ENCODE measurements around the gene SLC39A9.

Gene SLC39A9

GRCh38 chr14:69392481-69392880, 6.0 kb upstream of the SLC39A9 start:
- no peak overlapping the region for H3K27ac ChIP-seq (ENCODE audit: low read depth, low read length)
- no peaks in the 10 kb centered on the region for H3K9me3 ChIP-seq (ENCODE audit: control insufficient read depth in 1 of 2, low read length in 2 of 2)
- H3K9ac ChIP-seq (ENCODE audit: low read depth in 1 of 2, low read length in 2 of 2), result no peak overlapping the region
- H3K4me3 ChIP-seq (ENCODE audit: low read depth in 1 of 2, low read length in 2 of 2), result no peak overlapping the region
- H3K4me1 ChIP-seq (ENCODE audit: control insufficient read depth in 1 of 2, insufficient read depth in 2 of 2, low read length in 2 of 2), result peaks cover 10 to 11% of the 10 kb centered on the region in 2 donors
- H3K36me3 ChIP-seq (ENCODE audit: control insufficient read depth in 1 of 2, insufficient read depth in 2 of 2, low read length in 2 of 2), result peaks cover 28 to 66% of the 10 kb centered on the region in 2 donors
- no peaks in the 10 kb centered on the region for H3K27me3 ChIP-seq (ENCODE audit: control insufficient read depth in 1 of 2, insufficient read depth in 2 of 2, low read length in 2 of 2)

- Histone ChIP-seq H3K9me3 (ENCODE audit: control insufficient read depth in 1 of 2, low read length in 2 of 2) (no peaks in the 10 kb centered on the region), H3K4me1 (ENCODE audit: control insufficient read depth in 1 of 2, insufficient read depth in 2 of 2, low read length in 2 of 2) (peaks cover 29 to 30% of the 10 kb centered on the region in 2 donors), H3K36me3 (ENCODE audit: control insufficient read depth in 1 of 2, insufficient read depth in 2 of 2, low read length in 2 of 2) (peaks cover 22 to 53% of the 10 kb centered on the region in 2 donors), H3K27me3 (ENCODE audit: control insufficient read depth in 1 of 2, insufficient read depth in 2 of 2, low read length in 2 of 2) (no peaks in the 10 kb centered on the region), H3K27ac (ENCODE audit: low read depth, low read length) (no peak overlapping the region), H3K4me3 (ENCODE audit: low read depth in 1 of 2, low read length in 2 of 2) (no peak overlapping the region), H3K9ac (ENCODE audit: low read depth in 1 of 2, low read length in 2 of 2) (no peak overlapping the region)
These were observed 2.6 kb upstream of the SLC39A9 start for GRCh38 chr14:69395929-69396328.

- Histone ChIP-seq H3K4me1 (ENCODE audit: control insufficient read depth in 1 of 2, insufficient read depth in 2 of 2, low read length in 2 of 2) (peaks cover 30 to 34% of the 10 kb centered on the region in 2 donors), H3K36me3 (ENCODE audit: control insufficient read depth in 1 of 2, insufficient read depth in 2 of 2, low read length in 2 of 2) (peaks cover 13 to 27% of the 10 kb centered on the region in 2 donors), H3K27me3 (ENCODE audit: control insufficient read depth in 1 of 2, insufficient read depth in 2 of 2, low read length in 2 of 2) (no peaks in the 10 kb centered on the region), H3K9me3 (ENCODE audit: control insufficient read depth in 1 of 2, low read length in 2 of 2) (no peaks in the 10 kb centered on the region), H3K9ac (ENCODE audit: low read depth in 1 of 2, low read length in 2 of 2) (peak overlapping the region; percentile 91 to 93), H3K4me3 (ENCODE audit: low read depth in 1 of 2, low read length in 2 of 2) (peak overlapping the region; percentile 88 to 98), H3K27ac (ENCODE audit: low read depth, low read length) (peak overlapping the region; percentile 77)
These were observed 322 bp downstream of the SLC39A9 start for GRCh38 chr14:69398818-69399210.

- Histone ChIP-seq H3K9ac (ENCODE audit: low read depth in 1 of 2, low read length in 2 of 2) (peak overlapping the region in 1 of 2 donors; percentile 91), H3K9me3 (ENCODE audit: control insufficient read depth in 1 of 2, low read length in 2 of 2) (no peaks in the 10 kb centered on the region), H3K36me3 (ENCODE audit: control insufficient read depth in 1 of 2, insufficient read depth in 2 of 2, low read length in 2 of 2) (peaks cover 11 to 18% of the 10 kb centered on the region in 2 donors), H3K27ac (ENCODE audit: low read depth, low read length) (no peak overlapping the region), H3K4me1 (ENCODE audit: control insufficient read depth in 1 of 2, insufficient read depth in 2 of 2, low read length in 2 of 2) (peaks cover 30 to 34% of the 10 kb centered on the region in 2 donors), H3K4me3 (ENCODE audit: low read depth in 1 of 2, low read length in 2 of 2) (peak overlapping the region; percentile 88 to 98), H3K27me3 (ENCODE audit: control insufficient read depth in 1 of 2, insufficient read depth in 2 of 2, low read length in 2 of 2) (no peaks in the 10 kb centered on the region)
These were observed 1.3 kb downstream of the SLC39A9 start for GRCh38 chr14:69399750-69400149.

- Histone ChIP-seq H3K9ac (ENCODE audit: low read depth in 1 of 2, low read length in 2 of 2) (peak overlapping the region in 1 of 2 donors; percentile 91), H3K36me3 (ENCODE audit: control insufficient read depth in 1 of 2, insufficient read depth in 2 of 2, low read length in 2 of 2) (peaks cover 7 to 14% of the 10 kb centered on the region in 2 donors), H3K9me3 (ENCODE audit: control insufficient read depth in 1 of 2, low read length in 2 of 2) (no peaks in the 10 kb centered on the region), H3K27ac (ENCODE audit: low read depth, low read length) (no peak overlapping the region), H3K27me3 (ENCODE audit: control insufficient read depth in 1 of 2, insufficient read depth in 2 of 2, low read length in 2 of 2) (no peaks in the 10 kb centered on the region), H3K4me3 (ENCODE audit: low read depth in 1 of 2, low read length in 2 of 2) (peak overlapping the region; percentile 88 to 98), H3K4me1 (ENCODE audit: control insufficient read depth in 1 of 2, insufficient read depth in 2 of 2, low read length in 2 of 2) (peaks cover 30 to 34% of the 10 kb centered on the region in 2 donors)
These were observed 1.7 kb downstream of the SLC39A9 start for GRCh38 chr14:69400154-69400553.

- Histone ChIP-seq H3K27me3 (ENCODE audit: control insufficient read depth in 1 of 2, insufficient read depth in 2 of 2, low read length in 2 of 2) (no peaks in the 10 kb centered on the region), H3K9ac (ENCODE audit: low read depth in 1 of 2, low read length in 2 of 2) (no peak overlapping the region), H3K9me3 (ENCODE audit: control insufficient read depth in 1 of 2, low read length in 2 of 2) (no peaks in the 10 kb centered on the region), H3K36me3 (ENCODE audit: control insufficient read depth in 1 of 2, insufficient read depth in 2 of 2, low read length in 2 of 2) (no peaks in the 10 kb centered on the region), H3K4me3 (ENCODE audit: low read depth in 1 of 2, low read length in 2 of 2) (no peak overlapping the region), H3K27ac (ENCODE audit: low read depth, low read length) (no peak overlapping the region), H3K4me1 (ENCODE audit: control insufficient read depth in 1 of 2, insufficient read depth in 2 of 2, low read length in 2 of 2) (peaks cover 26 to 29% of the 10 kb centered on the region in 2 donors)
These were observed 3.3 kb downstream of the SLC39A9 start for GRCh38 chr14:69401841-69402240.

GRCh38 chr14:69404478-69404877, 6.0 kb downstream of the SLC39A9 start:
- H3K4me1 ChIP-seq (ENCODE audit: control insufficient read depth in 1 of 2, insufficient read depth in 2 of 2, low read length in 2 of 2), result peaks cover 15 to 18% of the 10 kb centered on the region in 2 donors

GRCh38 chr14:69404883-69405282, 6.4 kb downstream of the SLC39A9 start:
- Histone ChIP-seq H3K4me3 (ENCODE audit: low read depth in 1 of 2, low read length in 2 of 2) (no peak overlapping the region), H3K36me3 (ENCODE audit: control insufficient read depth in 1 of 2, insufficient read depth in 2 of 2, low read length in 2 of 2) (no peaks in the 10 kb centered on the region), H3K9me3 (ENCODE audit: control insufficient read depth in 1 of 2, low read length in 2 of 2) (no peaks in the 10 kb centered on the region), H3K4me1 (ENCODE audit: control insufficient read depth in 1 of 2, insufficient read depth in 2 of 2, low read length in 2 of 2) (peaks cover 11 to 15% of the 10 kb centered on the region in 2 donors), H3K9ac (ENCODE audit: low read depth in 1 of 2, low read length in 2 of 2) (no peak overlapping the region), H3K27me3 (ENCODE audit: control insufficient read depth in 1 of 2, insufficient read depth in 2 of 2, low read length in 2 of 2) (no peaks in the 10 kb centered on the region), H3K27ac (ENCODE audit: low read depth, low read length) (no peak overlapping the region)

More at GRCh38 chr14:69404478-69404877, 6.0 kb downstream of the SLC39A9 start:
- no peak overlapping the region for H3K9ac ChIP-seq (ENCODE audit: low read depth in 1 of 2, low read length in 2 of 2)
- no peak overlapping the region for H3K27ac ChIP-seq (ENCODE audit: low read depth, low read length)
- H3K36me3 ChIP-seq (ENCODE audit: control insufficient read depth in 1 of 2, insufficient read depth in 2 of 2, low read length in 2 of 2), result no peaks in the 10 kb centered on the region
- no peaks in the 10 kb centered on the region for H3K9me3 ChIP-seq (ENCODE audit: control insufficient read depth in 1 of 2, low read length in 2 of 2)
- H3K4me3 ChIP-seq (ENCODE audit: low read depth in 1 of 2, low read length in 2 of 2), result no peak overlapping the region
- H3K27me3 ChIP-seq (ENCODE audit: control insufficient read depth in 1 of 2, insufficient read depth in 2 of 2, low read length in 2 of 2), result no peaks in the 10 kb centered on the region

- H3K27me3 ChIP-seq (ENCODE audit: control insufficient read depth in 1 of 2, insufficient read depth in 2 of 2, low read length in 2 of 2), result no peaks in the 10 kb centered on the region
- H3K27ac ChIP-seq (ENCODE audit: low read depth, low read length), result no peak overlapping the region
- no peak overlapping the region for H3K4me3 ChIP-seq (ENCODE audit: low read depth in 1 of 2, low read length in 2 of 2)
- no peaks in the 10 kb centered on the region for H3K9me3 ChIP-seq (ENCODE audit: control insufficient read depth in 1 of 2, low read length in 2 of 2)
- peaks cover 3 to 6% of the 10 kb centered on the region in 2 donors for H3K4me1 ChIP-seq (ENCODE audit: control insufficient read depth in 1 of 2, insufficient read depth in 2 of 2, low read length in 2 of 2)
- H3K36me3 ChIP-seq (ENCODE audit: control insufficient read depth in 1 of 2, insufficient read depth in 2 of 2, low read length in 2 of 2), result no peaks in the 10 kb centered on the region
- H3K9ac ChIP-seq (ENCODE audit: low read depth in 1 of 2, low read length in 2 of 2), result no peak overlapping the region
These were observed 7.3 kb downstream of the SLC39A9 start for GRCh38 chr14:69405762-69406161.

- Histone ChIP-seq H3K9me3 (ENCODE audit: control insufficient read depth in 1 of 2, low read length in 2 of 2) (no peaks in the 10 kb centered on the region), H3K4me3 (ENCODE audit: low read depth in 1 of 2, low read length in 2 of 2) (no peak overlapping the region), H3K9ac (ENCODE audit: low read depth in 1 of 2, low read length in 2 of 2) (no peak overlapping the region), H3K4me1 (ENCODE audit: control insufficient read depth in 1 of 2, insufficient read depth in 2 of 2, low read length in 2 of 2) (no peaks in the 10 kb centered on the region), H3K27me3 (ENCODE audit: control insufficient read depth in 1 of 2, insufficient read depth in 2 of 2, low read length in 2 of 2) (no peaks in the 10 kb centered on the region), H3K36me3 (ENCODE audit: control insufficient read depth in 1 of 2, insufficient read depth in 2 of 2, low read length in 2 of 2) (no peaks in the 10 kb centered on the region), H3K27ac (ENCODE audit: low read depth, low read length) (no peak overlapping the region)
These were observed 10.0 kb downstream of the SLC39A9 start for GRCh38 chr14:69408331-69408960.
